DOHH2 (cell line): ENCODE data around the gene ATP8B4.

Experiments
- H3F3A ChIP-seq: fragments of 200-600 bp; sonication (generic), shearing (Covaris generic); 2 replicates; pipeline ENCODE4 v1.6.0; 2016; ENCODE audit warnings: antibody characterized with exemption, mild to moderate bottlenecking; ENCODE audit not compliant: control insufficient read depth, insufficient read depth
- H3K27ac ChIP-seq: fragments of 200-600 bp; sonication (generic); 2 replicates; pipeline ENCODE4 v1.5.1; 2014; ENCODE audit warnings: low read depth, mild to moderate bottlenecking, low read length, moderate library complexity
- H3K27me3 ChIP-seq: fragments of 200-600 bp; sonication (generic); 2 replicates; pipeline ENCODE4 v1.6.1; 2014; ENCODE audit warnings: mild to moderate bottlenecking, low read length, mixed read lengths; ENCODE audit not compliant: control insufficient read depth
- H3K36me3 ChIP-seq: fragments of 200-600 bp; sonication (generic); 2 replicates; pipeline ENCODE4 v1.6.1; 2014; ENCODE audit warnings: mild to moderate bottlenecking, low read length, moderate library complexity, mixed read lengths; ENCODE audit not compliant: control insufficient read depth
- H3K4me1 ChIP-seq: fragments of 200-600 bp; sonication (generic); 2 replicates; pipeline ENCODE4 v1.6.1; 2014; ENCODE audit warnings: mild to moderate bottlenecking, low read length, mixed read lengths; ENCODE audit not compliant: control insufficient read depth
- H3K4me2 ChIP-seq: fragments of 200-600 bp; sonication (generic); 2 replicates; pipeline ENCODE4 v1.6.0; 2014; ENCODE audit warnings: mild to moderate bottlenecking, low read length, moderate library complexity
- H3K4me3 ChIP-seq: fragments of 200-600 bp; sonication (generic); 2 replicates; pipeline ENCODE4 v1.5.1; 2014; ENCODE audit warnings: mild to moderate bottlenecking, low read length, mixed read lengths
- H3K79me2 ChIP-seq: fragments of 200-600 bp; sonication (generic); 2 replicates; pipeline ENCODE4 v1.6.1; 2014; ENCODE audit warnings: mild to moderate bottlenecking, low read length, mixed read lengths; ENCODE audit not compliant: control insufficient read depth
- H3K9me2 ChIP-seq: fragments of 200-600 bp; sonication (generic); replicated peaks from 2 replicates; pipeline ENCODE4 v1.6.1; 2014; ENCODE audit warnings: mild to moderate bottlenecking, low read length, mixed read lengths; ENCODE audit not compliant: control insufficient read depth
- H3K9me3 ChIP-seq: fragments of 200-600 bp; sonication (generic); 2 replicates; pipeline ENCODE4 v1.6.1; 2014; ENCODE audit warnings: antibody characterized with exemption, low read length, mixed read lengths; ENCODE audit not compliant: control insufficient read depth, insufficient read depth
- H4K20me1 ChIP-seq: fragments of 200-600 bp; sonication (generic); 2 replicates; pipeline ENCODE4 v1.6.0; 2014; ENCODE audit warnings: low read depth, mild to moderate bottlenecking, antibody characterized with exemption, low read length, moderate library complexity; ENCODE audit not compliant: control insufficient read depth, insufficient read depth
- EZH2phosphoT487 ChIP-seq: fragments of 200-600 bp; sonication (generic); IDR thresholded peaks from 2 replicates; pipeline ENCODE4 v1.6.1; 2017; ENCODE audit warnings: borderline replicate concordance, mild to moderate bottlenecking, antibody characterized with exemption, low read length, moderate library complexity, mixed read lengths
- TF ChIP-seq, protein P1 (sequence below): fragments of 200-600 bp; sonication (generic); IDR thresholded peaks from one replicate; pipeline ENCODE4 v1.5.1; 2014; ENCODE audit warnings: antibody characterized with exemption, mild to moderate bottlenecking, low read depth, low read length; ENCODE audit not compliant: poor library complexity, severe bottlenecking

The ATP8B4 gene

DNA sequence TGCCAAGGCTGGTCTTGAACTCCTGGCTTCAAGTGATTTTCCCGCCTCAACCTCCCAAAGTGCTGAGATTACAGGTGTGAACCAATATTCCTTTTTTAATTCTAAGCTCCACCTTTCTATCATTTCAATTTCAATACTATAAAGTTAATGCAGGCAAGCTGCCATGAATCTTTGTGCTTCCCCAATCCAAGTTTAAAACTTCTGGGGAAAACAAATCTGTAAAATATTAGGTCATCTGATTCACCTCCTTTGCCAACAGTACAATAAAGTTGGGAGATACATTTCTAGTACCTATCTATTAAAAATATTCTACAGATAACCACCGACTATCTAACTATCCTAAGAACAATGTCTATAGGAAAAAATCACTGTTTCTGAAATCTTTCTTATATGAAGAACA, 102.1 kb downstream of the ATP8B4 start:
- Histone ChIP-seq H3K4me2 (no peak overlapping the region), H3K36me3 (no peaks in the 10 kb centered on the region), H3K79me2 (no peaks in the 10 kb centered on the region), H3K9me2 (no peaks in the 10 kb centered on the region), H3K4me3 (no peak overlapping the region), H3K27me3 (peaks cover 8% of the 10 kb centered on the region; the same call in 1 of the 2 replicates), H4K20me1 (no peaks in the 10 kb centered on the region), H3K4me1 (no peaks in the 10 kb centered on the region), H3K9me3 (no peaks in the 10 kb centered on the region), H3K27ac (no peak overlapping the region), H3F3A (no peaks in the 10 kb centered on the region)
- TF ChIP-seq, protein P1, sequence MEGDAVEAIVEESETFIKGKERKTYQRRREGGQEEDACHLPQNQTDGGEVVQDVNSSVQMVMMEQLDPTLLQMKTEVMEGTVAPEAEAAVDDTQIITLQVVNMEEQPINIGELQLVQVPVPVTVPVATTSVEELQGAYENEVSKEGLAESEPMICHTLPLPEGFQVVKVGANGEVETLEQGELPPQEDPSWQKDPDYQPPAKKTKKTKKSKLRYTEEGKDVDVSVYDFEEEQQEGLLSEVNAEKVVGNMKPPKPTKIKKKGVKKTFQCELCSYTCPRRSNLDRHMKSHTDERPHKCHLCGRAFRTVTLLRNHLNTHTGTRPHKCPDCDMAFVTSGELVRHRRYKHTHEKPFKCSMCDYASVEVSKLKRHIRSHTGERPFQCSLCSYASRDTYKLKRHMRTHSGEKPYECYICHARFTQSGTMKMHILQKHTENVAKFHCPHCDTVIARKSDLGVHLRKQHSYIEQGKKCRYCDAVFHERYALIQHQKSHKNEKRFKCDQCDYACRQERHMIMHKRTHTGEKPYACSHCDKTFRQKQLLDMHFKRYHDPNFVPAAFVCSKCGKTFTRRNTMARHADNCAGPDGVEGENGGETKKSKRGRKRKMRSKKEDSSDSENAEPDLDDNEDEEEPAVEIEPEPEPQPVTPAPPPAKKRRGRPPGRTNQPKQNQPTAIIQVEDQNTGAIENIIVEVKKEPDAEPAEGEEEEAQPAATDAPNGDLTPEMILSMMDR = no peak
- no peak for TF ChIP-seq EZH2phosphoT487

DNA sequence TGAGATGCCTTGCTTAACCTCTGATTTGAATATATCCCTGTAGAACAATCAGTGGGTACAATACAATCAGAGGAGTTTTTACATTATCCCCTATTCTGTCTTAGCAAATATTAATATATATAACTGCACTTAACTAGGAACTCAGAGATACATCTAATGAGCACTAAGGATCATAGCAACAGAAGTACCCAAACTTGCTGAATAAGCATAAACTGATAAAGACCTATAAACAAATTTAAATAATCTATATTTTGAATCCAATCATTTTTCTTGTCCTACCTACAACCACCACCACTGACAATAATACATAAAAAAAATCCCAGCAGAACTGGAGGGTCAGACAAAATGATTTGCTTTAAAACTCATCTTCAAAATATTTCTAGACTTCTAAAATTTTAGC, 106.2 kb downstream of the ATP8B4 start:
- H3K9me3 ChIP-seq = no peaks in the 10 kb centered on the region
- no peak overlapping the region for H3K4me3 ChIP-seq
- H3K9me2 ChIP-seq = no peaks in the 10 kb centered on the region
- no peaks in the 10 kb centered on the region for H3K4me1 ChIP-seq
- no peak overlapping the region for H3K4me2 ChIP-seq
- peaks cover 8% of the 10 kb centered on the region; the same call in 1 of the 2 replicates for H3K27me3 ChIP-seq
- H4K20me1 ChIP-seq = no peaks in the 10 kb centered on the region
- TF ChIP-seq, protein P1 = no peak
- no peak for TF ChIP-seq EZH2phosphoT487
- no peak overlapping the region for H3K27ac ChIP-seq
- H3K36me3 ChIP-seq = no peaks in the 10 kb centered on the region
- no peaks in the 10 kb centered on the region for H3F3A ChIP-seq
- no peaks in the 10 kb centered on the region for H3K79me2 ChIP-seq

DNA sequence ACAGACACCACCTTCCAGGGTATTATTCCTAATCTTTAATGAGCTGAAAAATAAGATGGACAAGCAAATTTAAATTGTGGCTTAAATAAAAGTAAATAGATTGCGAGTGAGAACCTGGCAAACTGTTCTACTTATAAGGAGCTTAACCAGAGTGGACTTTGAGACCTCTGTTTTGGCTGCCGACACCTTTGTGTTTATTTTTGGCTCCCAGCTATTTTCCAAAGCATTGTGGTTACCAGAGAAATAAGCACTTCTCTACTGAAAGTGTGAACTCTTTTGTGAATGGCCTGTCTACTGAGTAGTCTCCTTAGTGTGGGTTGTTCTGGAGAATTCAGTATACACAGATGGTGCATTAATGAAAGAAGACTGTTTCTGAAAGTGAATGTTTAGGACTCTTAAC, 109.4 kb downstream of the ATP8B4 start:
- Histone ChIP-seq H3K27ac (no peak overlapping the region), H3K4me1 (no peaks in the 10 kb centered on the region), H3K79me2 (no peaks in the 10 kb centered on the region), H3K27me3 (peaks cover 8% of the 10 kb centered on the region; the same call in 1 of the 2 replicates), H3K9me3 (no peaks in the 10 kb centered on the region), H3F3A (no peaks in the 10 kb centered on the region), H3K4me3 (no peak overlapping the region), H3K4me2 (no peak overlapping the region), H4K20me1 (no peaks in the 10 kb centered on the region), H3K9me2 (no peaks in the 10 kb centered on the region), H3K36me3 (no peaks in the 10 kb centered on the region)
- no peak for TF ChIP-seq EZH2phosphoT487
- TF ChIP-seq, protein P1 = no peak
